GM13977 (cell line): ENCODE results near the gene DNAJC15.
"Not testable (repeated sequence)": the region's sequence is repeated elsewhere in the genome, so short reads cannot be mapped to it uniquely, and the experiment has no call there.

Experiments
- DNase-seq: peaks from one replicate; pipeline ENCODE4 v3.0.0; 2012; ENCODE audit warnings: low spot score
- in situ Hi-C: fragments of 300-500 bp; cut with MboI; formaldehyde crosslinking; loops from one replicate; pipeline ENCODE4 v1.12.0; 2022; ENCODE audit warnings: low sequenced_read_pairs, low pct_unique_long_range_greater_than_20kb, mixed read lengths, inconsistent platforms; ENCODE audit not compliant: unreplicated experiment
- TF ChIP-seq, protein P1 (sequence below): IDR thresholded peaks from 2 replicates; pipeline ENCODE4 v1.5.1; 2012; ENCODE audit warnings: mild to moderate bottlenecking, control low read depth; ENCODE audit not compliant: insufficient read depth; ENCODE audit errors: extremely low read depth, missing control alignments

DNAJC15 gene

DNA sequence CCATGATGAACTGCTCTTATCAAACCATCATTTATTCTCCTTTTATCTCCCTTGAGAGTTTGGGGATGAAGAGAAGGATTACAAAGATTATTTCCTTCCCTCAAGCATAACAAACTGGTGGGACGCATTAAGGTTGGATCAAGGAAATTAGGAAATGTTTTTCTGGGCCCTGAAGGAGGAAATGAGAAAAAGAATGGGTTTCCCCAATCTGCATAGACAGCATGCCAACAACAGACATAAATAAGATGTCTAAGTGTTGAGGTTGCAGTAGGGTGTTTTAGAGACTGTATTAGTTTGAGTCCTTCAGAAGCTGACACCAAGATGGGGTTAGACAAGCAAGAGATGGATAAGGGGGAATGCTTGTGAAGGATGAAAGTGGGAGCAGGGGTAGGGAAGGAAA lies 38.7 kb upstream of the DNAJC15 start:
- no peak for DNase-seq
- in situ Hi-C loops = no loop called here
- TF ChIP-seq, protein P1, sequence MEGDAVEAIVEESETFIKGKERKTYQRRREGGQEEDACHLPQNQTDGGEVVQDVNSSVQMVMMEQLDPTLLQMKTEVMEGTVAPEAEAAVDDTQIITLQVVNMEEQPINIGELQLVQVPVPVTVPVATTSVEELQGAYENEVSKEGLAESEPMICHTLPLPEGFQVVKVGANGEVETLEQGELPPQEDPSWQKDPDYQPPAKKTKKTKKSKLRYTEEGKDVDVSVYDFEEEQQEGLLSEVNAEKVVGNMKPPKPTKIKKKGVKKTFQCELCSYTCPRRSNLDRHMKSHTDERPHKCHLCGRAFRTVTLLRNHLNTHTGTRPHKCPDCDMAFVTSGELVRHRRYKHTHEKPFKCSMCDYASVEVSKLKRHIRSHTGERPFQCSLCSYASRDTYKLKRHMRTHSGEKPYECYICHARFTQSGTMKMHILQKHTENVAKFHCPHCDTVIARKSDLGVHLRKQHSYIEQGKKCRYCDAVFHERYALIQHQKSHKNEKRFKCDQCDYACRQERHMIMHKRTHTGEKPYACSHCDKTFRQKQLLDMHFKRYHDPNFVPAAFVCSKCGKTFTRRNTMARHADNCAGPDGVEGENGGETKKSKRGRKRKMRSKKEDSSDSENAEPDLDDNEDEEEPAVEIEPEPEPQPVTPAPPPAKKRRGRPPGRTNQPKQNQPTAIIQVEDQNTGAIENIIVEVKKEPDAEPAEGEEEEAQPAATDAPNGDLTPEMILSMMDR = no peak

- TF ChIP-seq, protein P1 = no peak
- no peak for DNase-seq
- in situ Hi-C loops = no loop called here
Measured at GRCh38 chr13:42985312-42986175, 37.8 kb upstream of the DNAJC15 start.

- in situ Hi-C loops = no loop called here
- no peak for DNase-seq
- TF ChIP-seq, protein P1 = no peak
Measured at GRCh38 chr13:42986176-42986574, 37.2 kb upstream of the DNAJC15 start.

DNA sequence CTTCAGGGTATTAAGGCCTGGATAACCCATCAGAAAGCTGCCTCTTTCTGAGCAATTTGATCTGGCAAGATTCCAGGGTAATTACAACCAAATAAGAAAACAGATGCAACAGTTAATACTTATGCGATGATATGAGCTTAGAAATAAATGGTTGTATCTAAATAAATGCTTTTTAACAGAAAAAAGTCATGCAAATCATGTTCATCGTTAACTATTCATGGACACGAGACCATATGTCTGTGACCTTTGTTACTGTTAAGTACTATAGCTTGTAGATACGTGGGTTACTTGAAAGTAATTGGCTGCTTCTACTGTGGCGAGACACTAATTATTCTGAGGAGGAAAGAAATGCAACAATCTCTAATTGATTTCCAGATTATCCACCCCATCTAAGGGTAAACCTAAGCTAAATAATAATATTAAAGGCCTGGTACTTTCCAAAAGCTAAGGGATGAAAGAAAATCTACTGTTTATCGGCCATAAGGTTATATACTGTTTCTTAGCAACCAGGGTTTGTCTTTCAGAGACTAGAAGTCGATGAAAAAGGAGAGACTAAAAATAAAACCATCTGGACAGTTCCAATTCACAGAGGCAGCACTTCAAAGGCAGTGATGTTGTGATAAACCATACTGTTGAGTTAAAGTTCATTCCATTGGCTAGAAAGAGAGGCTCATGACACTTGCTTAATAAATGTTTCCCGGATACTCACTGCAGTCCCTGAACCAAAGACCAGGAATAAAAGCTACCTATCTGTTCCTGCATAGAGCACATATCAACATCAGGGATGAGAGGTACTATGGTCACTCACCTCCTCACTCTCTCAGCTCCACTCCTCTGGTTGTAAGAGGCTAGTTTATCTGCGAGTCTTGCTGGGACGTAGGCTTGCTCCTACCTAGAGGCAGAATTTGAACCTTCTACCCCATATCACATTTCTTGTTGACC lies 32.8 kb upstream of the DNAJC15 start:
- in situ Hi-C loops = no loop called here
- TF ChIP-seq, protein P1 = no peak
- peak; percentile 57 for DNase-seq

- in situ Hi-C loops, DNase-seq: not testable (repeated sequence)
Measured at GRCh38 chr13:42991233-42991897, 32.0 kb upstream of the DNAJC15 start.

DNA sequence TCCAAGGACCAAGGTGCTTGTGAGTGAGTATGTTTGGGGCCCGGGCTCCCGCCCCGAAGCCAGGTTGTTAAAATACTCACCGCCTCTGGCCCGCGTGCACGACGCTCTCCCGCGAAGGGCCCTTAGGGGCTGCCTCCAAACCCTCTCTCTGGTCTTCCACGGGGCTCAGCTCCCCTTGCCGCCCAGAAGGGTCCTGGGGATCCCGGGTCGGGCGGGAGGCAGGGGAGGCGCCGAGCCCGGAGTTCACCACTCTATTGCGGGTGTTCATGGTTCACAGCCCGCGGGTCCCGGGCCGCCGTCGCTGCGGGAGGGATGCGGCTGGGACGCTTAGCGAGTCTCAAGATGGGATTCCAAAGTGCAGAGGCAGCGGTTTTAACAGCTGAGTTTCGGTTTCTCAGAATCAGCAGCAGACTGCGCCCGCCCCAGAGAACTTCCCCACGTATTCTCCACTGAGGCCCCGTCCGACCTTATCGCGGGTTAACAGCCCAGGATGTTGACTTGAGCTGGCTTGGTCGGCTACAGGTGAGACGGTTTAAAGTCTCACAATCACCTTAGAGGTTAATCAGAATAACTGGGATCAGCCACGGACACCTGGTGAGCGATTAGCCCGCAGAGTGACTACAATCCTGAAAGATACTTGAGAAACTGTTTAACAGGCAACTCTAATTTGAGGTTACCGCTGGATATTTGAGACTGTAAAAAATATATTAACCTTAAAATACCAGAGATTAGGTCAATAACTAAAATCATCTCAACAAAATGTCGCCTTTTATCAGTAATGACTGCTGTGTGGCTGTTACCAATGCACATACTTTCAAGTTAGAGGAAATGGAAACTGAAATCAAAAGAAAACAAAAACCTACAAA lies 31.3 kb upstream of the DNAJC15 start, which contains the start of gene EPSTI1:
EPSTI1 (minus strand) TSS at position 344 of the 866 bp plus-strand sequence; CDS start at position 268, 76 bp downstream.
- in situ Hi-C loops = no loop called here
- peak; percentile 65 for DNase-seq
- TF ChIP-seq, protein P1 = no peak
